NCI-H1105 treated with DMSO at 0.1 percent for 48 hours (cell line): Measurements from ENCODE around the gene NFYC.

ENCODE experiments used
- DNase-seq: peaks from one replicate; lab custom pipeline; 2025; lab: John Stamatoyannopoulos, UW

NFYC gene

GRCh38 chr1:40760984-40761383 is 69.5 kb downstream of the NFYC start:
- no peak for DNase-seq

GRCh38 chr1:40762144-40762923 is 70.8 kb downstream of the NFYC start:
- DNase-seq = no peak

- no peak for DNase-seq
Observed at GRCh38 chr1:40763742-40764532, 72.4 kb downstream of the NFYC start.

DNA sequence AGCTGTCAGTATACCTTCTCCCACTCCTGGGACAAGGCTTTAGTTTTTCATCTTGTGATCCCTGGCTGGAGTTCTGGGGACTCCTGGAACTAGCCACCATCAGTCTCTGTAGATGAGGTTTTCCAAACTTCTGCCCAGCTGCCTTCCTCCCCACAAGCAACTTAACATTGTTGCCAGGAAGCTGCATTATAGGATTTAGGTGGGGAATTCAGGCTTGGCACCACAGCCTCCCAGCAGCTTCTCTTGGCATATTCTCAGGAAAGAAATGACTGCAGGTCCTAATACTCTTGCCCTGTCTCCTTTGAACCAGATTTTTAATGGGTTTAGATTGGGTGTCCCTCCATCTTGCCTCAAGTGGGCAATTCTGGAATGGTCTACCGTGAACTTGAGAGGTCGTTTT is 73.5 kb downstream of the NFYC start:
- DNase-seq = no peak

GRCh38 chr1:40766017-40766416 is 74.5 kb downstream of the NFYC start:
- DNase-seq = no peak

DNA sequence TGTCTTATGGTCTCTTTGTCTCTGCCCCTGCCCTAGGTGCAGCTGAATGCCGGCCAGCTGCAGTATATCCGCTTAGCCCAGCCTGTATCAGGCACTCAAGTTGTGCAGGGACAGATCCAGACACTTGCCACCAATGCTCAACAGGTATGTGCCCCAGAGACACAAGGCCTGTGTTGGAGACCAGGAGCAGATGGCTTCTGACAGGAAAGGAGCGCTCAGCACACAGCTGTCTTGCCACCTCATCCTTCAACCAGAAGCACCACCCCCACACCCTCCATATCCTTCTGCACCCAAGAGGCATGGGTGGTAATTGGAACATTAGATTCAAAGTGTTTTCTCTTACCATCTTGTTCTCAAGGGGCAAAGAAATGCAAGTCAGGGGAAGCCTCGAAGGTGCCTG is 75.1 kb downstream of the NFYC start:
- no peak for DNase-seq

- DNase-seq = no peak
Observed at GRCh38 chr1:40768146-40768990, 76.9 kb downstream of the NFYC start.

DNA sequence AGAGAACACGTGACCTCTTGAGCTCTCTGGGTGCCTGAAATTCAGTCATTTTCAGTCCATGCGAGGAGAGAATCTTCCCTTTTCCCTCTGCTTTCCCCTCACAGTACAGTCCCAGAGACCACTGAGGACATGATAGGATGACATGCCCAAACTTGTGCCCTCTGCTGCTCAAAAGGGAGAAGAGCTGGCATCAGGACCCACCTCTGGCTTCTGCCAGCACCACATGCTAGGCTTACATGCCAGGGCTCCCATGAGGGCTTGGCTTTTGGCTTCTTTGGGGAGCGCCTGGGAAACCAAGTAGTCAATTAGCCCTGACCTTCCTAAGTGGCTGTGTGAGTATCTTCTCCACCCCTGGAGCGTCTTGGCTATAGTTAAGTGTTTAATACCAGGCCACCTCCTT is 78.3 kb downstream of the NFYC start:
- DNase-seq = no peak

GRCh38 chr1:40770296-40771070 is 79.0 kb downstream of the NFYC start:
- no peak for DNase-seq

DNA sequence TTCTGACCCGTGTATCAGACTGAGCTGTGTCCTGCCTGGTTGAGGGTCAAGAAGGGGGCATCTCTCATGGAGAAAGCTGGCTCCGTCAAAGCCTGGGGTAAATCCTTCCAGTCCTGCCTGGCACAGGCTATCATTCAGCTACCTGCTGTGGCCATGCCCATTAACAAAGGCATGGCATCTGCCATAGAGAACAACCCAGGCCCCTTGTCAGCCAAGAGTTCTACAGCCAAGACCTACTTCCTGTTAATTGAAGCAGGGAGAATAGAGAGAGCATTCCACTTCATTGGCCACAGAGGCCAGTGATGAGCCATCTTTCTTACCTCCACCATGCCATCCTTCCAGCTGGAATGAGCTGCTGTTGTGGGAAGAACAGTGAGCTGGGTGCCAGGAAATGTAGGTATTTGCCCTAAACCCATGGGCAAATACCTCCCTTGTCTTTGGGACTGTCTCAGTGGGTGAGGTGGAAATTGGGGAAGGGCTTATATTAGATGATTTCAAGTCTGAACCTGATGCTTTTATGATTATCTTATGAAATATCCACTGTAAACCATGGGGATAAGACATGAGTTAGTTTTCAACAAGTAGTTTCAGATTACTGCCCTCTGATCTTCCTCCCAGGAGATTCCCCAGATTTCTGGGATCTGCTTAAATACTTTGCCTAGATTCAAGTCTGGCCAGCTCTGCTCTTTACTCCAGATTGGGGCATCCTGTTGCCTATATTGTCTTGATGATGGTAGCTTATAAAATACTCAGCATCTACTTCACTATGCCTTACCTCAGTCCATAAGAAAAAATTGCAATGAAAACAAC is 80.8 kb downstream of the NFYC start:
- DNase-seq = no peak

DNA sequence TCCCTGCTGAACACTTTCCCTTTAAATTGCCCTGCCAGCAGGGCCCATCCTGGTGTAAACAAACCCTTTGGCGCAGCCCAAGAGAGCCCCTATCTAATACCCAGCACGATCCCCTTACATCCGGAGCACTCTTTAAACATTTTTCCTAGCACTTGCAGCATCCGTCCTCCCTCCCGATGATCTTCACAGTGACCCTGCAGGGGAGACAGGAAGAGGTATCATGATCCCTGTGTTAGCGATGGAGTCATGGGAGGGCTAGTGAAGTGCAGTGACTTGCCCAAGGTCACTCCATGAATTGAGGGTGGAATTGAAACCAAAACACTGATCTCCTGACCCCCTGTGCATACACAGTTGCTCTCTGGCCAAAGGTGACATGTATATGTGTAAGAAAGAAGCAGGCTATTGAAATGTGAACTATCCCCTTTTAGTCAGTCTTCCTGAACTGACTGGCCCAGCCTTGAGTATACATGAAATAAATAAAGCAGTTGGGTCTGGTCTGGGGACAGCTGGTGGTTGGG is 82.3 kb downstream of the NFYC start:
- DNase-seq = no peak

DNA sequence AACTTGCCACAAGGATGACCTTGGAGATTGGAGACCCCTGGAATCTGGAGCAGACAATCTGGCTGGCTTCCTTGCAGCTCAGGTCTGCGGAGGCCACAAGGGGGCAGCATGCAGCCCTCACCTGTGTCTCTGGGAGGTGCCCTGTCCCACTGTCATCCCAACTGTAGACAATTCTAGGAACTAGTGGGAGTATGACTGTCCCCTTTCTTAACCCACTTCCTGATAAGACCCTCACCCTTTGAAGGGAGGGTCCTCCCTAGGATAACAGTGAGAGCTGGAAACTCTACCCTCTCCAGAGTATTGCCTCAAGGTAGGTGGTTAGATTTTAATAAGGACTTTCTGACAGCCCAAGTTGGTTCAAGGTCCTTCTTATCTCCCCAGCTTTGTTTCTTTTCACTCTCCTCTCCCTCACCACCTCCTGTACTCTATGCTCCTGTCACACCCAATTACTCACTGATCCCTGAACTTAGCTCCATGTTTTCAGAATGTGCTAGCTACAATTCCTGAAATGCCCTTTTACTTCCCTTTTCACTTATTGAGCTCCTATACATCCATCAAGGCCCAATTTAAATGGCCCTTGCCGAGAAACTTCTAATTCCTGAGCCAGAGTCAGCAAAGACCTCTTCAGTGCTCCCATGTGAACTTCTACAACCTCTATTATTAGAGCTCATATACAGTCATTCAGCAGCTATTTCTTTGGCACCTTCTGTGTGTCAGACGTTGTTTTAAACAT is 82.9 kb downstream of the NFYC start:
- DNase-seq = no peak

GRCh38 chr1:40776236-40777072 is 85.0 kb downstream of the NFYC start:
- DNase-seq = no peak

- no peak for DNase-seq
Observed at GRCh38 chr1:40777224-40777970, 85.9 kb downstream of the NFYC start.

- DNase-seq = peak; percentile 11
Observed at GRCh38 chr1:40780678-40781607, 89.4 kb downstream of the NFYC start.

- DNase-seq = no peak
Observed at GRCh38 chr1:40781608-40781971, 90.1 kb downstream of the NFYC start.

GRCh38 chr1:40782371-40782956 is 91.0 kb downstream of the NFYC start:
- DNase-seq = peak; percentile 21
